Left ventricle myocardium inferior (tissue), 1 donor: ENCODE data around the gene TPCN2. TPM values are rescaled to one million over a fixed set of nuclear protein-coding genes. Genes with fewer than 3 reads are reported as not detected.

Experiments
- DNase-seq: peaks from one replicate; pipeline ENCODE4 v3.0.0-alpha.2; 2020
- H3K27ac ChIP-seq: fragments of 200-600 bp; replicated peaks from 2 replicates; pipeline ENCODE4 v1.8.0; 2021
- H3K27me3 ChIP-seq: fragments of 200-600 bp; 2 replicates; pipeline ENCODE4 v1.8.0; 2021; ENCODE audit warnings: low read depth
- H3K36me3 ChIP-seq: fragments of 200-600 bp; 2 replicates; pipeline ENCODE4 v1.8.0; 2021
- H3K4me1 ChIP-seq: fragments of 200-600 bp; 2 replicates; pipeline ENCODE4 v1.8.0; 2021
- H3K4me3 ChIP-seq: fragments of 200-600 bp; 2 replicates; pipeline ENCODE4 v1.8.0; 2021; ENCODE audit warnings: mild to moderate bottlenecking, moderate library complexity
- H3K9me3 ChIP-seq: fragments of 200-600 bp; replicated peaks from 2 replicates; pipeline ENCODE4 v1.8.0; 2021
- CTCF ChIP-seq: fragments of 200-600 bp; IDR thresholded peaks from 2 replicates; pipeline ENCODE4 v1.8.0; 2021; ENCODE audit warnings: antibody characterized with exemption, mild to moderate bottlenecking, borderline replicate concordance
- intact Hi-C: fragments of 100-400 bp; cut with micrococcal nuclease; formaldehyde crosslinking; loops from one replicate; pipeline ENCODE4 v1.11.0; 2022
- total RNA-seq: library from RNA; stranded (reverse); fragmentation: NEBNext Ultra II Directional; extraction: Animal tissue kit (Norgen Biotek cat#: 25700); gene quantifications from one replicate; pipeline ENCODE4 v1.2.1, GENCODE V29; 2021
- donor health status: DM: no; HTN: yes; CAD: no; lungs with severe emphysema.

Gene TPCN2
- total RNA-seq, 1 donor from 2014 or later, result 9.2 TPM

- H3K27ac ChIP-seq, result no peak overlapping the region
- DNase-seq, result no peak
- intact Hi-C loops, result no loop called here
- no peak overlapping the region for H3K4me3 ChIP-seq
- H3K27me3 ChIP-seq, result no peaks in the 10 kb centered on the region
- H3K4me1 ChIP-seq, result peaks cover 6% of the 10 kb centered on the region
- peaks cover 56% of the 10 kb centered on the region for H3K36me3 ChIP-seq
- H3K9me3 ChIP-seq, result no peaks in the 10 kb centered on the region
- TF ChIP-seq CTCF, result no peak
Measured at GRCh38 chr11:69061713-69062053, 13.0 kb downstream of the TPCN2 start.

- intact Hi-C loops, result no loop called here
- Histone ChIP-seq H3K27ac (no peak overlapping the region), H3K4me1 (peaks cover 6% of the 10 kb centered on the region), H3K9me3 (no peaks in the 10 kb centered on the region), H3K36me3 (peaks cover 55% of the 10 kb centered on the region), H3K4me3 (no peak overlapping the region), H3K27me3 (no peaks in the 10 kb centered on the region)
- TF ChIP-seq CTCF, result no peak
- DNase-seq, result no peak
Measured at GRCh38 chr11:69062169-69062855, 13.6 kb downstream of the TPCN2 start.

GRCh38 chr11:69062873-69063651 is 14.3 kb downstream of the TPCN2 start:
- TF ChIP-seq CTCF, result no peak
- H3K27ac ChIP-seq, result no peak overlapping the region
- intact Hi-C loops, result no loop called here
- no peaks in the 10 kb centered on the region for H3K9me3 ChIP-seq
- H3K4me3 ChIP-seq, result no peak overlapping the region
- no peaks in the 10 kb centered on the region for H3K27me3 ChIP-seq
- peaks cover 54% of the 10 kb centered on the region for H3K36me3 ChIP-seq
- DNase-seq, result no peak
- H3K4me1 ChIP-seq, result peaks cover 6% of the 10 kb centered on the region

- peaks cover 6% of the 10 kb centered on the region for H3K4me1 ChIP-seq
- H3K27ac ChIP-seq, result no peak overlapping the region
- DNase-seq, result no peak
- H3K4me3 ChIP-seq, result no peak overlapping the region
- H3K36me3 ChIP-seq, result peaks cover 47% of the 10 kb centered on the region
- H3K9me3 ChIP-seq, result no peaks in the 10 kb centered on the region
- intact Hi-C loops, result no loop called here
- TF ChIP-seq CTCF, result no peak
- no peaks in the 10 kb centered on the region for H3K27me3 ChIP-seq
Measured at GRCh38 chr11:69063652-69064260, 15.0 kb downstream of the TPCN2 start.

GRCh38 chr11:69064394-69064957 is 15.7 kb downstream of the TPCN2 start:
- Histone ChIP-seq H3K27ac (no peak overlapping the region), H3K36me3 (peaks cover 40% of the 10 kb centered on the region), H3K9me3 (no peaks in the 10 kb centered on the region), H3K4me1 (peaks cover 6% of the 10 kb centered on the region), H3K27me3 (no peaks in the 10 kb centered on the region), H3K4me3 (no peak overlapping the region)
- intact Hi-C loops, result no loop called here
- TF ChIP-seq CTCF, result no peak
- no peak for DNase-seq
